NCI-H1092 treated with DMSO at 0.1 percent for 48 hours (cell line): ENCODE measurements around the gene EEF1AKMT3.
A peak's percentile ranks its signal among the peaks of the same experiment; 100 is the strongest.
"Not testable (repeated sequence)": the region's sequence is repeated elsewhere in the genome, so short reads cannot be mapped to it uniquely, and the experiment has no call there.

Experiments used
- DNase-seq: peaks from one replicate; lab custom pipeline; 2025; lab: John Stamatoyannopoulos, UW

EEF1AKMT3 gene

GRCh38 chr12:57765698-57766463, 6.5 kb upstream of the EEF1AKMT3 start:
- no peak for DNase-seq

GRCh38 chr12:57766464-57767304, 5.7 kb upstream of the EEF1AKMT3 start, which contains the start of gene CYP27B1:
CYP27B1 (minus strand) TSS chr12:57767078; CDS start chr12:57767041, 37 bp downstream.
- DNase-seq, result peak; percentile 12

GRCh38 chr12:57767305-57767698, 5.1 kb upstream of the EEF1AKMT3 start:
- DNase-seq, result no peak

GRCh38 chr12:57767876-57768275, 4.5 kb upstream of the EEF1AKMT3 start:
- DNase-seq, result no peak

GRCh38 chr12:57769594-57769993, 2.8 kb upstream of the EEF1AKMT3 start:
- no peak for DNase-seq

- DNase-seq, result no peak
Measured at GRCh38 chr12:57770734-57771133, 1.7 kb upstream of the EEF1AKMT3 start.

- DNase-seq, result peak; percentile 65
Measured at GRCh38 chr12:57771236-57771872, 1.1 kb upstream of the EEF1AKMT3 start.

GRCh38 chr12:57771873-57772428, 463 bp upstream of the EEF1AKMT3 start, which contains the start of gene METTL1:
METTL1 (minus strand) TSS chr12:57772105; CDS start chr12:57772083, 22 bp downstream.
- DNase-seq, result peak; percentile 84

- DNase-seq, result not testable (repeated sequence)
Measured at GRCh38 chr12:57774634-57775033, 2.2 kb downstream of the EEF1AKMT3 start.

GRCh38 chr12:57775044-57775443, 2.6 kb downstream of the EEF1AKMT3 start:
- DNase-seq, result no peak

- no peak for DNase-seq
Measured at GRCh38 chr12:57775563-57776246, 3.3 kb downstream of the EEF1AKMT3 start.

GRCh38 chr12:57776247-57776587, 3.8 kb downstream of the EEF1AKMT3 start:
- no peak for DNase-seq

- DNase-seq, result no peak
Measured at GRCh38 chr12:57777367-57777766, 5.0 kb downstream of the EEF1AKMT3 start.

GRCh38 chr12:57777911-57778310, 5.5 kb downstream of the EEF1AKMT3 start:
- DNase-seq, result no peak

- no peak for DNase-seq
Measured at GRCh38 chr12:57779736-57780135, 7.3 kb downstream of the EEF1AKMT3 start.

- no peak for DNase-seq
Measured at GRCh38 chr12:57780284-57780897, 8.0 kb downstream of the EEF1AKMT3 start.

GRCh38 chr12:57781244-57781643, 8.8 kb downstream of the EEF1AKMT3 start:
- DNase-seq, result no peak

GRCh38 chr12:57781801-57782200, 9.4 kb downstream of the EEF1AKMT3 start:
- no peak for DNase-seq

- DNase-seq, result no peak
Measured at GRCh38 chr12:57782243-57782607, 9.8 kb downstream of the EEF1AKMT3 start.

- DNase-seq, result peak; percentile 81
Measured at GRCh38 chr12:57782608-57783465, 10.4 kb downstream of the EEF1AKMT3 start, which contains the start of gene TSFM. TSFM (plus strand) TSS chr12:57782787; CDS start chr12:57782802, 15 bp downstream.
